Measurements from ENCODE around the gene CLDN25.

CLDN25 gene

DNA sequence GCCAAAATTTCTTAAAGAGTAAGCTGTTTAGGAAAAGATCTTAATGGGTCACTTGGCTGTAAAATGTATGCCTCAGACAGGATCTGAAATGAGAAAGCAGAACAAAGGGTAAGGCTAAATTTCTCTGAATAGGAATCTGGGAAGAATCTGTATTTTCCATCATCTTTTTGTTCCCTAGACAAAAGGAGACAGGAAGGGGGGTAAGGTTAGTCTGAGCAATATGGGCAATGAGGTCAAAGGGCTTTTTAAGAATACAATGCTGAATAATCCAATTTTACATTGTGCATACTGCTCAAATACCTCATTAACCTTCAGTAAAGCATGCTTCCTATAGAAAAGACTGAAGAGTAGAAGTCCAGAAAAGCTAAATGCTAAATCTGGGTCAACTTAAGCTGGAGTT lies 34.6 kb downstream of the CLDN25 start:
- no peak for DNase-seq

- no peak for DNase-seq
These were observed 37.6 kb downstream of the CLDN25 start for GRCh38 chr11:113817162-113817561.

DNA sequence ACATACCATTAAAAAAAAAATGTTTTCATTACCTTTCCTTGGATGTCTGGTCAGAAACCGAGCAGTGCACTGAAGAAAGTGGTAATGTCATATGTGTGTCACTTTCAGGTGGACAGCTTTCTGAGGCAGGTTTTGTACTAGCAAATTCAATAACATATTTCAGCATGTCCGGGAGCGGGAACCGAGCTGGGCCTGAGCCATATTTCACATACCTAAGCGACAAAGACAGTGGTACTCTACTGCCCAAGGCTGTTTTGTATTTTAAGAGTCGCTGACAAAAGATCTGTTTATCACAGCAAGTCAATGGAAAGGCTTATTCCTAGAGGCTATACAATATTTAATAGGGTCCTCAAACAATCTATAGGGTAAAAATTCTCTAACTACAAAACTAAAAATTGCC lies 38.0 kb downstream of the CLDN25 start:
- no peak for DNase-seq

GRCh38 chr11:113818426-113818825 lies 38.8 kb downstream of the CLDN25 start:
- DNase-seq: no peak

- no peak for DNase-seq
These were observed 47.9 kb downstream of the CLDN25 start for GRCh38 chr11:113827477-113827876.

- no peak for DNase-seq
These were observed 48.6 kb downstream of the CLDN25 start for GRCh38 chr11:113828191-113828590.

DNA sequence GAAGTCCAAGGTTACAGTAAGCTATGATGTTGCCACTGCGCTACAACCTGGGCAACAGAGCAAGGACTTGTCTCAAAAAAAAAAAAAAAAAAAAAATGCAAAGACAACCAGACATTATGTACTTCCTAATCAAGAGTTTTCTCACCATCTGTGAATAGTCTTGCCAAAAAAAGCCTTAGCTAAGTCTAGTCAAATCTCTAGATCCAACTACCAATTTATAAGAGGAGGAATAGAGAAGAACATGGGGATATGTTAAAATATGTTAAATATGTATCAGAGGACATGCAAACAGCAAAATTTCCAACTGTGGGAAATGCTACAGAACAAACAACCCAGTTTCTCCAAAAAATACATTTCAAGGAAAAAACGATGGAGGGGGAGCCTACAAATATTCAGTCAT lies 50.2 kb downstream of the CLDN25 start:
- DNase-seq: no peak
